Panc1 (cell line): ENCODE measurements around the gene YTHDF1. TPM values are rescaled to one million over a fixed set of nuclear protein-coding genes. Genes with fewer than 3 reads are reported as not detected.

Source experiments
- ATAC-seq: fragments of 200-7000 bp; cut with Tn5 transposase; 2 replicates; pipeline ENCODE4 v1.9.1; 2020; ENCODE audit warnings: mild to moderate bottlenecking, moderate library complexity
- BruUV-seq: library from RNA; stranded (reverse); fragments of 400-500 nt; replicated peaks from 2 replicates; lab custom pipeline; 2021; lab: Mats Ljungman, UMichigan
- CTCF ChIA-PET: fragments of 300-600 bp; sonication (Branson Sonifier 250); formaldehyde crosslinking; loops from one replicate; lab custom pipeline; 2022; ENCODE audit warnings: antibody characterized with exemption; lab: Charles Lee
- POLR2A ChIA-PET: fragments of 300-600 bp; sonication (Branson Sonifier 250); formaldehyde crosslinking; loops from one replicate; lab custom pipeline; 2022; ENCODE audit warnings: antibody characterized with exemption; lab: Charles Lee
- DNase-seq: peaks from one replicate; pipeline ENCODE4 v3.0.0-alpha.2; 2010; ENCODE audit warnings: low read depth, low spot score
- H3K27ac ChIP-seq: 2 replicates; pipeline ENCODE4 v1.5.1; 2011; ENCODE audit warnings: mild to moderate bottlenecking, low read length, inconsistent platforms
- H3K27me3 ChIP-seq: fragments of 200-500 bp; sonication (Bioruptor generic); 2 replicates; pipeline ENCODE4 v1.6.0; 2014; ENCODE audit warnings: low read length, inconsistent platforms; ENCODE audit not compliant: control insufficient read depth, insufficient read depth
- H3K36me3 ChIP-seq: fragments of 200-500 bp; sonication (Bioruptor generic); 2 replicates; pipeline ENCODE4 v1.5.1; 2014; ENCODE audit warnings: inconsistent platforms, mild to moderate bottlenecking, low read length, moderate library complexity; ENCODE audit not compliant: control insufficient read depth, insufficient read depth
- H3K4me1 ChIP-seq: 2 replicates; pipeline ENCODE4 v1.5.1; 2011; ENCODE audit warnings: inconsistent platforms, mild to moderate bottlenecking, low read length, moderate library complexity; ENCODE audit not compliant: control insufficient read depth, insufficient read depth
- H3K4me3 ChIP-seq, 2 experiments: 2 replicates each; pipeline ENCODE4 v1.5.1; 2011 to 2012; ENCODE audit warnings: low read depth in 2 of 2, low read length in 2 of 2, mild to moderate bottlenecking in 2 of 2, inconsistent platforms in 1 of 2, moderate library complexity in 1 of 2
- H3K9me3 ChIP-seq: fragments of 200-500 bp; sonication (Bioruptor generic); 2 replicates; pipeline ENCODE4 v1.5.1; 2014; ENCODE audit warnings: low read depth, mild to moderate bottlenecking, inconsistent platforms, low read length, moderate library complexity; ENCODE audit not compliant: control insufficient read depth, insufficient read depth
- POLR2AphosphoS5 ChIP-seq: IDR thresholded peaks from 2 replicates; pipeline ENCODE4 v1.6.1; 2012; ENCODE audit warnings: mild to moderate bottlenecking, low read depth, low read length, moderate library complexity
- REST ChIP-seq, 2 experiments: IDR thresholded peaks; 2 replicates each; pipeline ENCODE4 v1.6.1; 2011 to 2012; ENCODE audit warnings: low read depth in 2 of 2, control low read depth in 1 of 2, low read length in 1 of 2, mild to moderate bottlenecking in 1 of 2, moderate library complexity in 1 of 2; ENCODE audit not compliant: insufficient read depth in 1 of 2
- SIN3A ChIP-seq: IDR thresholded peaks from 2 replicates; pipeline ENCODE4 v1.6.1; 2012; ENCODE audit warnings: low read depth, mild to moderate bottlenecking, low read length, moderate library complexity, borderline replicate concordance; ENCODE audit not compliant: insufficient read depth
- TCF7L2 ChIP-seq: IDR thresholded peaks from 2 replicates; pipeline ENCODE4 v1.6.1; 2011; ENCODE audit warnings: mild to moderate bottlenecking, low read depth, low read length, inconsistent platforms
- in situ Hi-C: cut with HindIII; loops from 2 replicates; pipeline ENCODE4 v1.10.0; 2016; ENCODE audit warnings: low sequenced_read_pairs, low pct_unique_long_range_greater_than_20kb
- intact Hi-C: fragments of 100-400 bp; cut with micrococcal nuclease; formaldehyde crosslinking; loops from one replicate; pipeline ENCODE4 v1.10.0; 2022; ENCODE audit not compliant: unreplicated experiment
- total RNA-seq: library from RNA; stranded (reverse); gene quantifications from one replicate; pipeline ENCODE4 v1.2.1, GENCODE V29; 2021; ENCODE audit not compliant: unreplicated experiment
- TF ChIP-seq, protein P1 (sequence below): fragments of 450-650 bp; IDR thresholded peaks from 2 replicates; pipeline ENCODE4 v1.5.1; 2017; ENCODE audit warnings: mild to moderate bottlenecking

Gene YTHDF1
- total RNA-seq, 1 experiment from 2014 or later, result 43.0 TPM

DNA sequence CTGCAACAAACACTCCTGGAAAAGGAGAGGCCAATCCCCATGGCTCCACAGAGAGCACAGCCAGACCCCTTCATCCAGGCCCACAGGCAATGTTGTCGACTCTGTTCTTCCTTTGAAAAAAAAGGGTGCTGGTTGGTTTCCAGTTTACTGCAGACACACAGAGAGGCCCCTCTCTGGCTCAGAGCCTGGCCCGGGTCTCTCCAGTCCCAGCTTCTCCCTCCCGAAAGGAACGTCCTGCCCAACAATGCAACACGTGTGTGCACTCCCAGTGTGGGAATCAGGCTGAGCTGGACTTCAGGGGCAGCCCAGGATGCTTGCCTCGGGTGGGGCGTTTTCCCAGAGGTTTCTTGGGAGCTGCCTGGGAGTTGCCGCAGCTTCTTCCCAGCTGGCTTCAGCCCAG is 42.9 kb upstream of the YTHDF1 start:
- ChIA-PET POLR2A (no interaction called here), CTCF (interaction anchor here (2.0 kb wide), 1 partner anchor 35 kb away, joined by 9 read pairs; no protein-coding TSS in a partner anchor)
- in situ Hi-C loops (no loop called here), intact Hi-C loops (no loop called here)
- ATAC-seq (no peak), DNase-seq (no peak)
- no TSS peak for BruUV-seq
- H3K9me3 ChIP-seq, result no peaks in the 10 kb centered on the region
- H3K4me1 ChIP-seq, result 0 out of 2 replicates have a peak, but pooled peaks cover 3% of the 10 kb centered on the region
- H3K4me3 ChIP-seq, result no peak overlapping the region
- TF ChIP-seq SIN3A (no peak), REST (IDR thresholded peaks at IDR 0.05; ENCODE audit: insufficient read depth in 1 of 2, low read depth in 2 of 2, low read length in 1 of 2) (no peak), POLR2AphosphoS5 (no peak), TCF7L2 (no peak)
- TF ChIP-seq, protein P1, sequence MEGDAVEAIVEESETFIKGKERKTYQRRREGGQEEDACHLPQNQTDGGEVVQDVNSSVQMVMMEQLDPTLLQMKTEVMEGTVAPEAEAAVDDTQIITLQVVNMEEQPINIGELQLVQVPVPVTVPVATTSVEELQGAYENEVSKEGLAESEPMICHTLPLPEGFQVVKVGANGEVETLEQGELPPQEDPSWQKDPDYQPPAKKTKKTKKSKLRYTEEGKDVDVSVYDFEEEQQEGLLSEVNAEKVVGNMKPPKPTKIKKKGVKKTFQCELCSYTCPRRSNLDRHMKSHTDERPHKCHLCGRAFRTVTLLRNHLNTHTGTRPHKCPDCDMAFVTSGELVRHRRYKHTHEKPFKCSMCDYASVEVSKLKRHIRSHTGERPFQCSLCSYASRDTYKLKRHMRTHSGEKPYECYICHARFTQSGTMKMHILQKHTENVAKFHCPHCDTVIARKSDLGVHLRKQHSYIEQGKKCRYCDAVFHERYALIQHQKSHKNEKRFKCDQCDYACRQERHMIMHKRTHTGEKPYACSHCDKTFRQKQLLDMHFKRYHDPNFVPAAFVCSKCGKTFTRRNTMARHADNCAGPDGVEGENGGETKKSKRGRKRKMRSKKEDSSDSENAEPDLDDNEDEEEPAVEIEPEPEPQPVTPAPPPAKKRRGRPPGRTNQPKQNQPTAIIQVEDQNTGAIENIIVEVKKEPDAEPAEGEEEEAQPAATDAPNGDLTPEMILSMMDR, result no peak
- no peaks in the 10 kb centered on the region; the same call in 1 of the 2 replicates for H3K27me3 ChIP-seq
- no peaks in the 10 kb centered on the region for H3K36me3 ChIP-seq
- H3K27ac ChIP-seq, result no peak overlapping the region

- BruUV-seq, result no TSS peak
- no peak overlapping the region for H3K4me3 ChIP-seq
- H3K27me3 ChIP-seq, result no peaks in the 10 kb centered on the region; the same call in 1 of the 2 replicates
- intact Hi-C loops (no loop called here), in situ Hi-C loops (no loop called here)
- peaks cover 3% of the 10 kb centered on the region; the same call in 1 of the 2 replicates for H3K4me1 ChIP-seq
- TF ChIP-seq POLR2AphosphoS5, result no peak
- TF ChIP-seq, protein P1, result no peak
- TF ChIP-seq TCF7L2, result no peak
- no peak for TF ChIP-seq REST (IDR thresholded peaks at IDR 0.05; ENCODE audit: insufficient read depth in 1 of 2, low read depth in 2 of 2, low read length in 1 of 2)
- no peak overlapping the region for H3K27ac ChIP-seq
- no peaks in the 10 kb centered on the region for H3K9me3 ChIP-seq
- DNase-seq (no peak), ATAC-seq (no peak)
- no peaks in the 10 kb centered on the region for H3K36me3 ChIP-seq
- POLR2A ChIA-PET, result no interaction called here
- CTCF ChIA-PET, result no interaction called here
Observed at GRCh38 chr20:63257629-63258028, 41.7 kb upstream of the YTHDF1 start.
